Measurements from ENCODE around the gene FAM234B.
"Not testable (repeated sequence)": the region's sequence is repeated elsewhere in the genome, so short reads cannot be mapped to it uniquely, and the experiment has no call there.

FAM234B gene

GRCh38 chr12:13061377-13061776 is 17.2 kb downstream of the FAM234B start:
- DNase-seq: no peak

DNA sequence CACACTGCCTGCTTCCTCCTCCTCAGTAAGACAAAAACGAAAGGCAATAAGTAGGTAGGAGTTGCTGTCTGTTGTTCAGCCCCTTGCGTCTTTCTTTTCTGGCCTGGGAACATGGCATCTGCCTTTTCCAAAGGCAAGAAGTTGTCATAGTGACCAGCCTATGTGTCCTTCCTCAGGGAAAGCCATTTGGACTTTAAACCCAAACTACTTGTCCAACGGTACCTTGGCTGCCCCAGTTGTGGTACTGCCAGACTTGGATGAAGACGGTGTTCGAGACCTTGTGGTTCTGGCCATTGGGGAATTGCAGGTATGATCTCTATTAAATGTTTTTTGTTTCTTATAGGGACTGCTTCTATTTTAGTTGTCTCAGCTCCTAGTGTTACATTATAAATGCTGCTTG is 18.5 kb downstream of the FAM234B start:
- peak in 1 of 2 donors; percentile 40 for DNase-seq

GRCh38 chr12:13066014-13066413 is 21.8 kb downstream of the FAM234B start:
- no peak for DNase-seq

DNA sequence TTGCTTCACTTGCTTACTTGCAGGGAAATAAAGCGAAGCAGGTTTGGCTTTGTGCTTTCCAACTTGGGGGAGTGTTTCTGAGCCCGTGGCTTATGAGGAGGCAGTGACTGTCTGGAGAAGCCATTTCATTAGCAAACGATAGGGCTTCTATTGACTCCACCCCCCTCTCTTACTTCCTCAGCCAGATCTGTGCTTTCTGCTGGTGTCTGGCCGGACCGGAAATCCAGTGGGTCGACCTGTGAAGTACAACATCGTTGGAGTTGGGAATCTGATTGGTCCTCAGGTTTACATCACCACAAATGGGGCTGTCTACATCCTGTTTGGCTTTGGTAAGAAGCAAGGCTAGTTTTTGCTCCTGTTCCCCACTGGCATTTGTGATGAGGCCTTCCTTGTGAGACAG is 22.3 kb downstream of the FAM234B start:
- no peak for DNase-seq

DNA sequence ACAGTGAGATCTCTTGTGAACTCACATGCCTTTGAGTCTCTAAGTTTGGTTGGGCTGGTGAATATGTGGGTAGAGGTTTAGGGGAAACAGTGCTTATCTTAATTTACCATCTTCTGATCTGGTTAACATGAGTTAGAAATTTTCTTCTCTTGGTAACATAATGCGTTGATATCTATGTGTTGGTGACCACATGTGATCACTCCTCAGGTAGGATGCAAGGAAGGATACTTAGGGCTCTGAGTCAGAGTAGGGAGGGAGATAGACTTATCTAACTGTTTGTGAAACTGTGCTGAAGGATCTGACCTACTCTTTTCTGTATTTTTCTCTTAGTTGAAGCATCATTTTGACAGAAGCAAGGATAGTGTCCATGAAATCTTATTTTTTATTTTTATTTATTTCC is 23.1 kb downstream of the FAM234B start:
- no peak for DNase-seq

DNA sequence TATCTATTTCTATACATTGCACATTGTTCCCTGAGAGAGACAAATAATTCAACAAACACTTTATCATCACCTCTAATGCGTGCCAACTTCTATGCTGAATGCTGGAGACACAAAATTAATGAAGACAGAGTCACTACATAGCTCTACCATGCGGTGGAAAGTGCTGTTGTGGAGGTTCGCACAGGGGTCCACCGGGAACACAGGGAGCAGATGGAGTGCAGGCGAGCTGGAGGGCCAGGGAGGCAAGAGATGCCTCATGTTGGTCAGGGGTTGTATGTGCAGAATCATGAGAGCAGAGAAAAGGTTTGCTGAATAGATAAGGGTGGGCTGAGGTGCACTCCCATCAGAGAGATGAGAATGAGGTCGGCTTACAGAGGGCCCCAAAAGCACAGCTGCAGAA is 25.2 kb downstream of the FAM234B start:
- no peak for DNase-seq

DNA sequence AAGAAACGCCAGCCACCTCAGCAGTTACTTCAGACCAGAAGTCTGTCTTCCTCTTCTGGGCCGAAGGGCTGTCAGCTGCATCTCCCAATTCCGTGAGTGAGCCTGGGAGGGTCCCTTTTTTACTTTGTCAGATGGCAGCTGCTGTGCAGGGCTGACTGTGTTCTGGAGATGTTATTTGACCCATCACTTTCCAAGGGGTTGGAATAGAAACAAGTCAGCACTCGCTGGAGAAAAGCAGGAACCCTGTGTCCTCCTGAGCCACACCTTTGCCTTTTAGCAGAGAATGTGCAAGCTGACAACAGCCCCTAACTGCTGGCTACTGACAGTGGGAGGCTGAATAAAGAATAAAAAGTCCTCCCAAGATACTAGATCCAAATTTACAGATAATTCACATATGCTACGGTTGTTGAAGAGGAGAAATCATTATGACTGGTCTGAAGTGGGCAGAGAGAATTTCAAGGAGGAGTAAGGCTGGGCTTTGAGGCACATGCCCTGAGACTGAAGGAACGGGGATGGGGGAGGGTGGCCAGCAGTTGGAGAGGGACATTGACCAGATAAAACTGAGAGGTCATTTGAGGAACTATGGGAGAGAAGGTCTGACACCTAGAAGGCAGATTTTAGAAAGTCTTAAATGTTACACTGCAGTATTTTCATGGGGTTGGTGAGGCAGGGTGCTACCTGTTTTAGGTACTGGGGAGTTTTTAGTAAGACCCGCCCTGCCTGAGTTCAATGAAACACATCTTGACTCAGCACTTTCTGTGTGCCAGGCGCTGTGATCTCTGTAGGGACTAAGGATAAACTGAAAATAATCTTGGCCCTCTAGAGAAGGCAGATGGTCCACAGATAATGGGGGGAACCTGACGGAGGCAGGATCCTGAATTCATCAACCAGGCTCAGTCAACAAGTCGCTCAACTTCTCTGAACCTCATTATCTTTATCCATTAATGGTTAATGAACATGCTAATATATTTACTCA is 27.4 kb downstream of the FAM234B start:
- DNase-seq: no peak

DNA sequence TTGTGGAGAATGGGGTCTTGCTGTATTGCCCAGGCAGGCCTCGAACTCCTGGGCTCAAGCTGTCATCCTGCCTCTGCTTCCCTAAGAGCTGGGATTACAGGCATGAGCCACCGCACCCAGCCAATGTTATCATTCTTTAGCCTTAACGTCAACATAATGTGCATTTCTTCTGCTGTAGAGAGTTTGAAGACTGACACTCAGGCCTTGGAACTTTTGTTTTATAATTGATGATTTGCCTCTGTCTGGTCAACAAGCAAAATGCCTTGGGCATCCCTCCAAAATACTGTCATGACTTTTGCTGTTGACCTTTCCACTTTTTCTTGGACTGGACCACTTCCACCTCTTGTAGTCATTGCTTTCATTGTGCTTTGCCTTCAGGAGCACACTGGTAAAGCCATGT is 29.0 kb downstream of the FAM234B start:
- DNase-seq: no peak

- DNase-seq: no peak
Observed at GRCh38 chr12:13074396-13075117, 30.4 kb downstream of the FAM234B start.

GRCh38 chr12:13075118-13075480 is 30.9 kb downstream of the FAM234B start:
- no peak for DNase-seq

- no peak for DNase-seq
Observed at GRCh38 chr12:13075786-13076570, 31.8 kb downstream of the FAM234B start.

DNA sequence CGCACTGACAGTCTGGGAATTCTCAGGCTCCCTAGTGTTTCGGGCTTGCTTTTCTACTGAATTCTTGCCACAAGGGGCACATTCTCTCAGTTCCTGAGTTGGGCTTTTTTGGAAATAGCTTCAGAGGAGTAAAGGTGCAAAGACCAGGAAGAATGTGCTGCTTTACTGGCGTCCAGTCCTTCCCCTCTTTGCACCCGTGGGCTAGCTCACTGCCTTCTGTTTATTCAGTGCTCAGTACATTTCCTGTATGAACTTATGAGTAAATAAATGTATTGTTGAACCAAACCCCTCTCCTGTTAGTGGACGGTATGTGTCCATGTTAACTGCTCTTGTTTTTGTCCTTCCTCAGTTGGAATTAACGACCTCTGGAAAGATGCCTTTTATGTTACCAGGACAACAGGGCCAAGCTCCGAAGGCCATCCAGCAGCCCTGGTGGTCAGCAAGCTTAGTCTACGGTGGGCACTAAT is 35.3 kb downstream of the FAM234B start:
- no peak for DNase-seq

GRCh38 chr12:13080266-13080665 is 36.1 kb downstream of the FAM234B start:
- DNase-seq: no peak

DNA sequence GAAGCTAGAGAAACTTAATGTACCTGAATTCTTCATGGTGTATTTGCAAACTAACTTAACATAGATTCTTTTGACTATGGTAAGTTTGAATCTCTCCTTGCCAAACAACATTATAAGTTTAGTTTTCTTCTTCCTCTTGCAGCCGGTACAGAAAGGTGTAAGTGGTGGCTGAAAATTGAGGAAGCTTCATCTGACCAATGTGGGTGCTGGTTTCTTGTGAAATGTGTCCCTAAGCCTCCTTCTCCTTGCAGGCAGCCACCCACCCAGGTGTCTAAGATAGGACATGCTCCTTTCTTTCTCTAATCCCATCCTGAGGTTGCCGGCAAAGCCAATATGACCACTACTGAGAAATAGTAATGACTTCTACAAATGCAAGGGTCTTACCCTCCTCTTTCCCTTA is 38.7 kb downstream of the FAM234B start:
- DNase-seq: no peak

DNA sequence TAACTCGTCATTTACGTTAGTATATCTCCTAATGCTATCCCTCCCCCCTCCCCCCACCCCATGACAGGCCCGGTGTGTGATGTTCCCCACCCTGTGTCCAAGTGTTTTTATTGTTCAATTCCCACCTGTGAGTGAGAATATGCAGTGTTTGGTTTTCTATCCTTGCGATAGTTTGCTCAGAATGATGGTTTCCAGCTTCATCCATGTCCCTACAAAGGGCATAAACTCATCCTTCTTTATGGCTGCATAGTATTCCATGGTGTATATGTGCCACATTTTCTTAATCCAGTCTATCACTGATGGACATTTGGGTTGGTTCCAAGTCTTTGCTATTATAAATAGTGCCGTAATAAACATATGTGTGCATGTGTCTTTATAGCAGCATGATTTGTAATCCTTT is 39.5 kb downstream of the FAM234B start:
- DNase-seq: not testable (repeated sequence)

GRCh38 chr12:13084898-13085640 is 40.9 kb downstream of the FAM234B start:
- no peak for DNase-seq

DNA sequence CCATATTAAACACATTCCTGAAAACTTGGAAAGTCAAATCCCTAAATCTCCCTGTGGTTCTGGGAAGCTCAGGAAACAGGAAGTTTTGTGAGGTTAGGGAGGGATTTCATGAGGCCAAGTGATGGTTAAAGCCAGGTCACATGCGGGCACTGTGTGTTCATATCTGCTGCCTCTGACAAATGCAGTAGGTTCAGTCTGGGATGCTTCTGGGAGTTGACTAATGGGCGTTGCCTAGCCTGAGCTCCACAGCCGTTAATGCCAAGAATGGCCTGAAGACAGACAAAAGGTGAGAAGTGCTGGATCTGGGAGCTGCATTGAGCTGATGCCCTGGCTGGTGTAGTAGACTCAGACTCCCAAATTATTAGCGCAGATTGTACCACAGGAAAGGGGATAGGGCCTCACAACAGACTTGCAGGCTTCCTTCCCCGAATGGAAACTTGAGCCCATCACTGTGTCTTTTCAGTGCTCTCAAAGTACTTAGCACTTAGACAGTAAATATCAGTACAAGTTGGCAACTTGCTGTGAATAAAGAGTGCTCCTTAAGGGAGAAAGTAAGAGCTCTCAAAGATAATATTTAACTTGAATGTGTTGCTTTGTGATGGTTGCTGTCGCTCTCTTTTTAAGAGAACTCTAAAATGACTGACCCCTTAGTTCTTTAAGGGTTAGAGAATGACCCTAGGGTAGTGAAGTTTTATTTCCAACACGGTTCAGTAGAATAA is 41.9 kb downstream of the FAM234B start:
- no peak for DNase-seq

- DNase-seq: no peak
Observed at GRCh38 chr12:13087766-13088165, 43.6 kb downstream of the FAM234B start.

DNA sequence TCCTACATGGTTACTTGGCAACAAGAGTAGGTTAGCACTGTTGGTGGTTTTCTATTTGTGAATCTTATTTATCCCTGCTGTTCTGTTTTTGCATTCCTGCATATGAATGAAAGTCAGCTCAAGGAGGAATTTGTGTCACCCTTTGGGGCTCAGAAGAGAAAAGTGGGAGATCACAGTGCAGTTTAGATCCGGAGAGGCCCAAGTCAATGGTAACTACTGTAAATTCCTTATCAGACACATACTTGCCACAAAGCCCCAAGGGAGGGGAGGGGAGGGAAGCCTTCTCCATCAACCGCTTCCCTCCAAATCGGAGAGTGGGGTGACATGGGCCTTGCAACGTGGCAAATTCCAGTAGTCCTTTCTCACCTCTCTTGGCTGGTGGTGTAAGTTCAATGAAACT is 44.3 kb downstream of the FAM234B start:
- DNase-seq: no peak

GRCh38 chr12:13090054-13090453 is 45.9 kb downstream of the FAM234B start:
- no peak for DNase-seq

DNA sequence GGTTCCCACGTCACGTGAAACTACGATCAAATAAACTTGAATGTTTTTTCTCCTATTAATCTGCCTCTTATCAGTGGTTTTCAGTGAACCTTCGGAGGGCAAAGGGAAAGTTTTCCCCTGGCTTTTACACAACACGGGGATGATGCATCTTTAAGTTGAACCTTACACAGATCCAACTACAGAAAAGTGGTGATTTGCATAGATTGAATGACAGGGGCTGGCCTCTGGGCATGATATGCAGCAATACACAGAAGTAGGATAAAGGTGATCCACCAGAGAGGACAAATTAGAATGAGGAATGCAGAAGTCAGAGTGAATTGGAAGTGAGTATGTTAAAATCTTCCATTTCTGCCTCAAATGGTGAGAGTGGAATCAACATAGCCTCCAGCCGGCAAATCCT is 47.7 kb downstream of the FAM234B start:
- no peak for DNase-seq

Data from hippocampal formation (tissue), 2 donors.